ENCODE measurements around the gene ZNF473. TPM values are rescaled to one million over a fixed set of nuclear protein-coding genes. Genes with fewer than 3 reads are reported as not detected.
"Not testable (repeated sequence)": the region's sequence is repeated elsewhere in the genome, so short reads cannot be mapped to it uniquely, and the experiment has no call there.

Gene ZNF473
- total and polyA plus RNA-seq, 2 experiments from 2014 or later = 3.3 to 18.9 TPM

DNA sequence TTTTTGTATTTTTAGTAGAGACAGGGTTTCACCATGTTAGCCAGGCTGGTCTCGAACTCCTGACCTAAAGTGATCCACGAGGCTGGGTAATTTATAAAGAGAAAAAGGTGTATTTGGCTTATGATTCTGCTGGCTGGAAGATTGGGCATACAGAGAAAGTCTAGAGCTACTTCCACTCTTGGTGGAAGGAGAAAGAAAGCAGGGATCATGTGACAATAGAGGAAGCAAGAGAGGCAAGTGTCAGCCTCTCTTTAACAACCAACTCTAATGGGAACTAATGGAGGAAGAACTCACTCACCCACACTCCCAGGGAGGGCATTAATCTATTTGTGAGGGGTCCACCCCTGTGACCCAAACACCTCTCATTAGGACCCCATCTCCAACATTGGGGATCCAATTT, 58.6 kb downstream of the ZNF473 start:
- not testable (repeated sequence) for H4K20me1 ChIP-seq (replicated peaks; ENCODE audit: insufficient read depth); H3K27ac Mint-ChIP-seq; H3K27ac ChIP-seq (ENCODE audit: low read depth); ATAC-seq; H3K4me1 ChIP-seq (ENCODE audit: insufficient read depth); H3F3A ChIP-seq (replicated peaks; ENCODE audit: low read depth); H3K36me3 ChIP-seq (ENCODE audit: insufficient read depth); H3K27me3 ChIP-seq (ENCODE audit: insufficient read depth); H3K4me3 Mint-ChIP-seq; H3K4me1 Mint-ChIP-seq; H3K4me3 ChIP-seq; H2AFZ ChIP-seq; H3K4me2 ChIP-seq; H3K27me3 Mint-ChIP-seq (ENCODE audit: insufficient read depth, low read depth, poor library complexity); H3K79me2 ChIP-seq (replicated peaks; ENCODE audit: insufficient read depth); DNase-seq (ENCODE audit: low spot score); H3K9me2 ChIP-seq (ENCODE audit: insufficient read depth)
- Mint-ChIP-seq H3K36me3 (ENCODE audit: low read depth) (peaks cover 12% of the 10 kb centered on the region; the same call in 2 of the 3 replicates), H3K9me3 (peaks cover 73% of the 10 kb centered on the region)

GRCh38 chr19:50087153-50087552, 61.3 kb downstream of the ZNF473 start:
- not testable (repeated sequence) for ATAC-seq

DNA sequence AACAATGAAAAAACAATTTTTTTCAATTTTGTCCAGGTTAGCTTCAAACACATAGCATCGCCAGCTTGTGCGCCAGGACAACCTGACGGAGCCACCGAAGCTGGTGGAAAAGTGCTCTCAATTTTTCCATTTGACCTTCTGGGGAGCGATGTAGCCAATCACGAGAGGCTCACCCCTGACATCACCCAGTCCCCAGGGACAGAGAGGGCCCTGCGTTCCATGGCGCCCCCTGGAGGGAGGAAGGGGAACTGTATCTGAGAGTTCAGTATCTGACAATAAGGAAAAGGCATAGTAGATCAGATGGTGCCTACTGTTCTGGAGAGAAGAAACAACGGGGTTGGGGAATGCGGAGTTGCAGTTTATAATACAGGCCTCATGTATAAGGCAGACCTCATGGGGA, 64.9 kb downstream of the ZNF473 start:
- H3K9me3 Mint-ChIP-seq = peaks cover 35% of the 10 kb centered on the region
- not testable (repeated sequence) for H2AFZ ChIP-seq; H3K27me3 ChIP-seq (ENCODE audit: insufficient read depth); H4K20me1 ChIP-seq (replicated peaks; ENCODE audit: insufficient read depth); H3K4me1 ChIP-seq (ENCODE audit: insufficient read depth); H3K9me2 ChIP-seq (ENCODE audit: insufficient read depth); H3K79me2 ChIP-seq (replicated peaks; ENCODE audit: insufficient read depth); H3K36me3 ChIP-seq (ENCODE audit: insufficient read depth); H3K27ac ChIP-seq (ENCODE audit: low read depth); H3K4me3 Mint-ChIP-seq; H3K27ac Mint-ChIP-seq; H3F3A ChIP-seq (replicated peaks; ENCODE audit: low read depth); H3K4me2 ChIP-seq; ATAC-seq; H3K4me3 ChIP-seq; H3K27me3 Mint-ChIP-seq (ENCODE audit: insufficient read depth, low read depth, poor library complexity); H3K4me1 Mint-ChIP-seq
- TF ChIP-seq, protein P1, sequence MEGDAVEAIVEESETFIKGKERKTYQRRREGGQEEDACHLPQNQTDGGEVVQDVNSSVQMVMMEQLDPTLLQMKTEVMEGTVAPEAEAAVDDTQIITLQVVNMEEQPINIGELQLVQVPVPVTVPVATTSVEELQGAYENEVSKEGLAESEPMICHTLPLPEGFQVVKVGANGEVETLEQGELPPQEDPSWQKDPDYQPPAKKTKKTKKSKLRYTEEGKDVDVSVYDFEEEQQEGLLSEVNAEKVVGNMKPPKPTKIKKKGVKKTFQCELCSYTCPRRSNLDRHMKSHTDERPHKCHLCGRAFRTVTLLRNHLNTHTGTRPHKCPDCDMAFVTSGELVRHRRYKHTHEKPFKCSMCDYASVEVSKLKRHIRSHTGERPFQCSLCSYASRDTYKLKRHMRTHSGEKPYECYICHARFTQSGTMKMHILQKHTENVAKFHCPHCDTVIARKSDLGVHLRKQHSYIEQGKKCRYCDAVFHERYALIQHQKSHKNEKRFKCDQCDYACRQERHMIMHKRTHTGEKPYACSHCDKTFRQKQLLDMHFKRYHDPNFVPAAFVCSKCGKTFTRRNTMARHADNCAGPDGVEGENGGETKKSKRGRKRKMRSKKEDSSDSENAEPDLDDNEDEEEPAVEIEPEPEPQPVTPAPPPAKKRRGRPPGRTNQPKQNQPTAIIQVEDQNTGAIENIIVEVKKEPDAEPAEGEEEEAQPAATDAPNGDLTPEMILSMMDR (conservative IDR thresholded peaks at IDR 0.05; ENCODE audit: low read depth in 2 of 2) = peak; percentile 59 to 62
- peaks cover 13% of the 10 kb centered on the region for H3K36me3 Mint-ChIP-seq (ENCODE audit: low read depth)
- peak; percentile 37 for DNase-seq (ENCODE audit: low spot score)

More at GRCh38 chr19:50087153-50087552, 61.3 kb downstream of the ZNF473 start:
- H3K4me3 Mint-ChIP-seq; H3K79me2 ChIP-seq (replicated peaks; ENCODE audit: insufficient read depth); H3K4me2 ChIP-seq; H3K27ac ChIP-seq (ENCODE audit: low read depth); H3K4me1 ChIP-seq (ENCODE audit: insufficient read depth); H2AFZ ChIP-seq; H3K9me2 ChIP-seq (ENCODE audit: insufficient read depth); H4K20me1 ChIP-seq (replicated peaks; ENCODE audit: insufficient read depth); DNase-seq (ENCODE audit: low spot score); H3K4me3 ChIP-seq; H3K27me3 ChIP-seq (ENCODE audit: insufficient read depth); H3K27me3 Mint-ChIP-seq (ENCODE audit: insufficient read depth, low read depth, poor library complexity); H3K36me3 ChIP-seq (ENCODE audit: insufficient read depth); H3K27ac Mint-ChIP-seq; H3K4me1 Mint-ChIP-seq; H3F3A ChIP-seq (replicated peaks; ENCODE audit: low read depth): not testable (repeated sequence)
- Mint-ChIP-seq H3K9me3 (peaks cover 67% of the 10 kb centered on the region), H3K36me3 (ENCODE audit: low read depth) (peaks cover 17% of the 10 kb centered on the region)

- not testable (repeated sequence) for H3K4me2 ChIP-seq; ATAC-seq; H3K4me1 ChIP-seq (ENCODE audit: insufficient read depth); H3F3A ChIP-seq (replicated peaks; ENCODE audit: low read depth); H3K27me3 ChIP-seq (ENCODE audit: insufficient read depth); H3K4me1 Mint-ChIP-seq; H3K36me3 ChIP-seq (ENCODE audit: insufficient read depth); H4K20me1 ChIP-seq (replicated peaks; ENCODE audit: insufficient read depth); H3K4me3 Mint-ChIP-seq; H3K9me2 ChIP-seq (ENCODE audit: insufficient read depth); H2AFZ ChIP-seq; H3K27ac Mint-ChIP-seq; H3K27me3 Mint-ChIP-seq (ENCODE audit: insufficient read depth, low read depth, poor library complexity); H3K4me3 ChIP-seq; DNase-seq (ENCODE audit: low spot score); H3K79me2 ChIP-seq (replicated peaks; ENCODE audit: insufficient read depth); H3K27ac ChIP-seq (ENCODE audit: low read depth)
- Mint-ChIP-seq H3K9me3 (peaks cover 30% of the 10 kb centered on the region), H3K36me3 (ENCODE audit: low read depth) (peaks cover 13% of the 10 kb centered on the region)
Observed at GRCh38 chr19:50091786-50092185, 66.0 kb downstream of the ZNF473 start.

- not testable (repeated sequence) for H3K4me2 ChIP-seq; H3K27me3 ChIP-seq (ENCODE audit: insufficient read depth); H3K4me1 ChIP-seq (ENCODE audit: insufficient read depth); H3K4me3 Mint-ChIP-seq; H3K36me3 Mint-ChIP-seq (ENCODE audit: low read depth); ATAC-seq; H3K4me1 Mint-ChIP-seq; H3F3A ChIP-seq (replicated peaks; ENCODE audit: low read depth); H3K36me3 ChIP-seq (ENCODE audit: insufficient read depth); H3K27ac Mint-ChIP-seq; H3K9me2 ChIP-seq (ENCODE audit: insufficient read depth); H2AFZ ChIP-seq; H3K4me3 ChIP-seq; H3K79me2 ChIP-seq (replicated peaks; ENCODE audit: insufficient read depth); H3K27ac ChIP-seq (ENCODE audit: low read depth); DNase-seq (ENCODE audit: low spot score); H4K20me1 ChIP-seq (replicated peaks; ENCODE audit: insufficient read depth); H3K27me3 Mint-ChIP-seq (ENCODE audit: insufficient read depth, low read depth, poor library complexity)
- peaks cover 24% of the 10 kb centered on the region for H3K9me3 Mint-ChIP-seq
Observed at GRCh38 chr19:50092597-50092996, 66.8 kb downstream of the ZNF473 start.

GRCh38 chr19:50097884-50098283, 72.1 kb downstream of the ZNF473 start:
- H3K9me2 ChIP-seq (ENCODE audit: insufficient read depth); H3K27ac Mint-ChIP-seq; H3F3A ChIP-seq (replicated peaks; ENCODE audit: low read depth); H2AFZ ChIP-seq; H3K79me2 ChIP-seq (replicated peaks; ENCODE audit: insufficient read depth); H3K4me3 Mint-ChIP-seq; H3K36me3 ChIP-seq (ENCODE audit: insufficient read depth); H3K27ac ChIP-seq (ENCODE audit: low read depth); H3K27me3 Mint-ChIP-seq (ENCODE audit: insufficient read depth, low read depth, poor library complexity); H3K4me2 ChIP-seq; H3K4me1 ChIP-seq (ENCODE audit: insufficient read depth); H3K27me3 ChIP-seq (ENCODE audit: insufficient read depth); H3K4me1 Mint-ChIP-seq; DNase-seq (ENCODE audit: low spot score); H4K20me1 ChIP-seq (replicated peaks; ENCODE audit: insufficient read depth); H3K4me3 ChIP-seq; ATAC-seq; H3K36me3 Mint-ChIP-seq (ENCODE audit: low read depth); H3K9me3 Mint-ChIP-seq: not testable (repeated sequence)
